Colonic mucosa (tissue), 4 donors: ENCODE data around the gene ADAD2. TPM values are rescaled to one million over a fixed set of nuclear protein-coding genes. Genes with fewer than 3 reads are reported as not detected.
"Not testable (repeated sequence)": the region's sequence is repeated elsewhere in the genome, so short reads cannot be mapped to it uniquely, and the experiment has no call there.

Experiments used
- DNase-seq: peaks from one replicate; pipeline ENCODE4 v3.0.0-alpha.2; 2020
- H3K27ac ChIP-seq: fragments of 200-600 bp; one replicate; pipeline ENCODE4 v1.8.0; 2021
- H3K27me3 ChIP-seq: fragments of 200-600 bp; one replicate; pipeline ENCODE4 v1.8.0; 2021
- H3K36me3 ChIP-seq: fragments of 200-600 bp; one replicate; pipeline ENCODE4 v1.8.0; 2021
- H3K4me1 ChIP-seq: fragments of 200-600 bp; one replicate; pipeline ENCODE4 v1.8.0; 2021; ENCODE audit warnings: mild to moderate bottlenecking
- H3K4me3 ChIP-seq: fragments of 200-600 bp; one replicate; pipeline ENCODE4 v1.8.0; 2021
- H3K9ac ChIP-seq, 2 donors: one replicate each; pipeline ENCODE4 v1.7.0; 2013; ENCODE audit warnings: control low read depth in 2 of 2, low read depth in 2 of 2, low read length in 2 of 2
- H3K9me3 ChIP-seq: fragments of 200-600 bp; one replicate; pipeline ENCODE4 v1.8.0; 2021
- intact Hi-C: fragments of 100-400 bp; cut with DNase I; formaldehyde crosslinking; loops from one replicate; pipeline ENCODE4 v1.14.1; 2022
- total RNA-seq, 2 donors: library from RNA; stranded (reverse); fragmentation: NEBNext Ultra II Directional in 1 of 2; extraction: Animal tissue kit (Norgen Biotek cat#: 25700) in 1 of 2; gene quantifications; one replicate each; pipeline ENCODE4 v1.2.1, GENCODE V29; 2021
- TF ChIP-seq, protein P1 (sequence below): fragments of 200-600 bp; IDR thresholded peaks from one replicate; pipeline ENCODE4 v1.8.0; 2022; ENCODE audit warnings: antibody characterized with exemption, mild to moderate bottlenecking
- donor health status: healthy.
- donor health status: DM: no; HTN: no; CAD: no.
- donor health status: DM: no; HTN: no; CAD: no.

ADAD2 gene
- total RNA-seq, 2 donors from 2014 or later, result not detected

DNA sequence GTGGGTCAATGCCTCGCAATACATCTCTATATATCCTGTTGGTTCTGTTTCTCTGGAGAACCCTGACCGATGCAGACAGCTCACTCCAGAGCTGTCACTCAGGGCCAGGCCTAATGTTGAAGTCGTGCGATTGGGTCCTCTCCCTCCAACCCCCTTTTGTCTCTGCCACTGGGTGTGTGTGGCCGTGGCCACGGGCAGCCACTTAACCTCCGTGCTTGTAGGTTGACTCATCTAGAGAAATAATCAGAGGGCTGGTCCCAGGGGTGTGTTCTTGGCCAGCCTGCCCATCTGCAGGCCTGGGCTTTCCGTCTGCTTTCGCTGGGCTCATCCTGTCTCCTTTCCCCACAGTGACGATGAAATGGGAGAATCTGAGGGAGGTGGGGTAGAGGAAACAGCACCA lies 7.4 kb downstream of the ADAD2 start:
- Histone ChIP-seq H3K9ac (no peak overlapping the region), H3K27ac (no peak overlapping the region), H3K36me3 (no peaks in the 10 kb centered on the region), H3K27me3 (no peaks in the 10 kb centered on the region), H3K4me1 (no peaks in the 10 kb centered on the region), H3K9me3 (no peaks in the 10 kb centered on the region), H3K4me3 (no peak overlapping the region)
- no peak for DNase-seq
- intact Hi-C loops, result no loop called here
- TF ChIP-seq, protein P1, sequence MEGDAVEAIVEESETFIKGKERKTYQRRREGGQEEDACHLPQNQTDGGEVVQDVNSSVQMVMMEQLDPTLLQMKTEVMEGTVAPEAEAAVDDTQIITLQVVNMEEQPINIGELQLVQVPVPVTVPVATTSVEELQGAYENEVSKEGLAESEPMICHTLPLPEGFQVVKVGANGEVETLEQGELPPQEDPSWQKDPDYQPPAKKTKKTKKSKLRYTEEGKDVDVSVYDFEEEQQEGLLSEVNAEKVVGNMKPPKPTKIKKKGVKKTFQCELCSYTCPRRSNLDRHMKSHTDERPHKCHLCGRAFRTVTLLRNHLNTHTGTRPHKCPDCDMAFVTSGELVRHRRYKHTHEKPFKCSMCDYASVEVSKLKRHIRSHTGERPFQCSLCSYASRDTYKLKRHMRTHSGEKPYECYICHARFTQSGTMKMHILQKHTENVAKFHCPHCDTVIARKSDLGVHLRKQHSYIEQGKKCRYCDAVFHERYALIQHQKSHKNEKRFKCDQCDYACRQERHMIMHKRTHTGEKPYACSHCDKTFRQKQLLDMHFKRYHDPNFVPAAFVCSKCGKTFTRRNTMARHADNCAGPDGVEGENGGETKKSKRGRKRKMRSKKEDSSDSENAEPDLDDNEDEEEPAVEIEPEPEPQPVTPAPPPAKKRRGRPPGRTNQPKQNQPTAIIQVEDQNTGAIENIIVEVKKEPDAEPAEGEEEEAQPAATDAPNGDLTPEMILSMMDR, result no peak

DNA sequence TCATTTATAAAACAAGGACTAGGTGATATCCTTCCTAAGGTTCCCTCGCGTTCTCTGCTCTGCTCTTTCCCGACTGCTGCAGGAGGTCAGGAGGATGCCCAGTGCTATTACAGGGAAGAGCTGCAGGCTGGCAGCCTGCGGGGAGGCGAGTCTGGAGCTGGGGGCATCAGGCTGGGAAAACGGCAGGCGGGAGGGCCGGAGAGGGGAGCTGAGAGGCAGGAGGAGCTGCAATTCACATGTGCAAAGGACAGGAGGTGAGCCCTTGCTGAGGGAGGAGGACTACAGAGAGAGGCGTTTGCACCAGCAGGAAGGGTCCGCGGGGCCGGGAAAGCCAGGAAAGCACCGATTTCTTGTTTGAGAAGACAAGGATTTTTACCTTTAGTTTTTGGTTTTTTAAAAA lies 8.1 kb downstream of the ADAD2 start:
- H3K27me3 ChIP-seq, result no peaks in the 10 kb centered on the region
- DNase-seq, result no peak
- no peak overlapping the region for H3K9ac ChIP-seq
- no peaks in the 10 kb centered on the region for H3K9me3 ChIP-seq
- TF ChIP-seq, protein P1, result no peak
- no peak overlapping the region for H3K4me3 ChIP-seq
- no peaks in the 10 kb centered on the region for H3K36me3 ChIP-seq
- no peak overlapping the region for H3K27ac ChIP-seq
- intact Hi-C loops, result no loop called here
- H3K4me1 ChIP-seq, result no peaks in the 10 kb centered on the region

DNA sequence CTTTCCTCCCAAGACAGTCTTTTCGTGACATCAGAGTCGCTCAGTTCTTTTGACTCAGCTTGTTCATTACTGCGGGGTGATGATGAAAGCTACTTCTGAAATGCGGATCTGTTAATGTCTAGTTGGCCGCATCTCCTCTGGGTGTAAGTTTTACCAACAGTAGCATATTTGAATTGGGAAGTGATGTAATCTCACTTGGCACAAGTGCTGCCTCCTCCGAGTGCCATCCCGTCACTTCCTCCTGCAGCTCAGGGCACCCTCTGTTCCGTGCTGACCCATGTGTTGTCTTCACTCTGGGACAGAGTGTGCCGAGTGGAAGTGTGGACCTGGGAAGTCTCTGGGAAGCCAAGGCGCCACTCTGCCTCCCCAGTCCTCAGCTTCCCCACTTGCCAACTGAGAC lies 8.9 kb downstream of the ADAD2 start:
- Histone ChIP-seq H3K4me1 (no peaks in the 10 kb centered on the region), H3K36me3 (no peaks in the 10 kb centered on the region), H3K9me3 (no peaks in the 10 kb centered on the region), H3K27ac (no peak overlapping the region), H3K4me3 (no peak overlapping the region), H3K9ac (no peak overlapping the region), H3K27me3 (no peaks in the 10 kb centered on the region)
- intact Hi-C loops, result no loop called here
- DNase-seq, result no peak
- TF ChIP-seq, protein P1, result no peak

DNA sequence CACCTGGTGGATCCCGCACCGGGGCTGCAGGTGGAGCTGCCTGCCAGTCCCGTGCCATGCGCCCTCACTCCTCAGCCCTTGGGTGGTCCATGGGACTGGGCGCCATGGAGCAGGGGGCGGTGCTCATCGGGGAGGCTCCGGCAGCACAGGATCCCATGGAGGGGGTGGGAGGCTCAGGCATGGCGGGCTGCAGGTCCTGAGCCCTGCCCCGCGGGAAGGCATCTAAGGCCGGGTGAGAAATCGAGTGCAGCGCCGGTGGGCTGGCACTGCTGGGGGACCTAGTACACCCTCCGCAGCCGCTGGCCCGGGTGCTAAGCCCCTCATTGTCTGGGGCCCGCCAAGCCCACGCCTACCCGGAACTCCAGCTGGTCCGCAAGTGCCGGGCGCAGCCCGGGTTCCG lies 13.6 kb downstream of the ADAD2 start:
- H3K36me3 ChIP-seq, H3K9me3 ChIP-seq, H3K4me3 ChIP-seq, H3K27me3 ChIP-seq, intact Hi-C loops, DNase-seq, H3K9ac ChIP-seq, H3K27ac ChIP-seq, H3K4me1 ChIP-seq: not testable (repeated sequence)

DNA sequence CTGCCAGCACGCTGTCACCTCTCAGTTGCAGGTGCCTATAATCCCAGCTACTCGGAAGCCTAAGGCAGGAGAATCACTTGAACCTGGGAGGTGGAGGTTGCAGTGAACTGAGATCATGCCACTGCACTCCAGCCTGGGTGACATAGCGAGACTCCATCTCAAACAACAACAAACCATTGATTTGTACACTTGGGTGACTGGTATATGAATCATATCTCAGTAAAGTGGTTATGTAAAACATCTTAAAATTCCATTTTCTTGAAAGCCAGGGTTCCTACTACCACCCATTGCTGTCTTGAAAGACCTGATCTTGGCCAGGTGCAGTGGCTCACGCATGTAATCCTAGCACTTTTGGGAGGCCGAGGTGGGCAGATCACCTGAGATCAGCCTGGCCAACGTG lies 14.2 kb downstream of the ADAD2 start:
- H3K4me3 ChIP-seq, H3K36me3 ChIP-seq, DNase-seq, intact Hi-C loops, H3K9ac ChIP-seq, H3K27me3 ChIP-seq, H3K9me3 ChIP-seq, H3K4me1 ChIP-seq, H3K27ac ChIP-seq: not testable (repeated sequence)

DNA sequence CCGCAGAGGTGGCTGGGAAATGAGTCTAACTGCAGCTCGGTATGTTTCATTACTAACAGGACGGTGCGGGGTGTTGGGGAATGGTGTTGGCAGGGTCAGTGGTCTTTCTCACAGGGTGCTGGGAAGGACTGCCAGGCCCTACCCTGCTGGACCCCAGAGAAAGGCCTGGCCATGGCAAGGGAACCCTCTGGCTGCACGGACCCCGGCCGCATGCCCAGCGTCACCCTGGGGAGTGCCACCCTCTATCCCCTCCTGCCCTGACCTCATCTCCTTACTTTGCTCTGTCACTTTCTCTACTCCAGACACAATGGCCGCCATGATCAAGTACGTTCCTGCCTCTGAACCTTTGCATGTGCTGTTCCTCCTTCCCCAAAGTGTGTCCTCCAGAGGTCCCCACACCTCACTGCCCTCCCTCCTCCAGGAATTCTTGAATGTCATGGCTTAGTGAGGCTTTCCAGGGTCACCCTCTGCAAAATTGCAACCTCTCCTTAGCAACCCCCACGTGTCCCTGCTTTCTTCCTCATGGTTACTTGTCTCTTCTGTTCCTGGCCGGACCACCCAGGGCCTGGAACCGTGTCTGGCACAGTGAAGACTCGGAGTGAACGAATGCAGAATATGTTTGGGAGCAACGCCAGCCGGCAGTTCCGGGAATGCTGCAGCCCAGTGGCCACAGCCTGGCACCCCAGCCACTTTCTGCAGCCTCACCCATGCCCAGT lies 15.2 kb downstream of the ADAD2 start:
- H3K27ac ChIP-seq, result no peak overlapping the region
- no peaks in the 10 kb centered on the region for H3K9me3 ChIP-seq
- no peaks in the 10 kb centered on the region for H3K4me1 ChIP-seq
- H3K4me3 ChIP-seq, result no peak overlapping the region
- no peak overlapping the region for H3K9ac ChIP-seq
- DNase-seq, result no peak
- intact Hi-C loops, result no loop called here
- no peaks in the 10 kb centered on the region for H3K36me3 ChIP-seq
- TF ChIP-seq, protein P1, result no peak
- H3K27me3 ChIP-seq, result no peaks in the 10 kb centered on the region
